Stimulated activated CD8-positive, alpha-beta memory T cell treated with anti-CD3 and anti-CD28 coated beads, Interleukin-7, amount 100 ng/mL, for 4 hours (primary cell): Measurements from ENCODE around the gene PIAS1.
A peak's percentile ranks its signal among the peaks of the same experiment; 100 is the strongest.
"Not testable (repeated sequence)": the region's sequence is repeated elsewhere in the genome, so short reads cannot be mapped to it uniquely, and the experiment has no call there.

ENCODE experiments used
- DNase-seq, 2 donors: peaks; one replicate each; pipeline ENCODE4 v3.0.0-alpha.2; 2020; ENCODE audit warnings: low read depth in 2 of 2

The PIAS1 gene

DNA sequence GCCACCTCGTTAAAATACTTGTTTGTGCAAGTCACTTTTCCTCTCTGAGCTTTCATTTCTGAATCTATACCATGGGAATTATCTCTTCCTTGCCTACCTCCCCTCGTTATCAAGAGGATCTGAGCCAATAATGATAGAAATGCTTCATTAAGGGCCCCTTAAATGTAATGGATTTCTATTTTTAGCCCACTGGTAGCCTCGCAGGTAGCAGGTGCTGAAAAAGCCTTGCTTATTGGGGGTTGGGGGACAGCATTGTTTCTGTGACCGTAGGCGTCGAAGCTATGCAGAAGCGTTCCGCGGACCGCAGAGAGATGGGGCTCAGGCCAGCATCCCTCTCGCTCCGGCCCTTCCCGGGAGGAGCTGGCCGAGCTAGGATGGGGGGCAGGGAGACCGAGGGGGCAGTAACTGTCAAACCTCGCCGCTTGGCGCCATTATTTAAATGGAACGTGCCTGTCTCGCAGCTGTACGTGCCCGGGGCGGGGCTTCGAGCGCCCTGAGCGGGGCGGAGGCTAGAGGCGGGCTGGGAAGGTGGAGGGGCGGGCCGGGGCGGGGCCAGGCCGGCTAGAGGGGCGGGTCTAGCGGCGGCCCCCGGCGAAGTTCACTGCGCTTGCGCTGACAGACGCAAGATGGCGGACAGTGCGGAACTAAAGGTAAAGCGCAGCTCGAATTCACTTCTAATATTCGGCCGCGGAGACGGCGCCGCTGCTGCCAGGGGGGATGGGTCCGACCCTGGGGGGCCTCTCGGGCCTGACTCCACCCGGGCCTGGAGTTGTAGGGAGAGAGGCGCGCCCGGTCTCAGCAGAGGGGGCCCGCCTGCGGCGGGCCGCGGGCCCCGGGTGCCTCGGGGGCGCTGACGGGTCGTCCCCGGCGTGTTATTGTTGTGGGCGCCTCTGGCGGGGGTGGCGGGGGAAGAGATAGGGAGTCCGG, at the start of gene PIAS1:
PIAS1 (plus strand) TSS at position 615 of the 927 bp plus-strand sequence; CDS start at position 627, 12 bp downstream.
- DNase-seq: peak; percentile 89 to 92

GRCh38 chr15:68007642-68008041, 46.5 kb upstream of the PIAS1 start:
- not testable (repeated sequence) for DNase-seq

GRCh38 chr15:68010361-68011153, 43.6 kb upstream of the PIAS1 start:
- no peak for DNase-seq

DNA sequence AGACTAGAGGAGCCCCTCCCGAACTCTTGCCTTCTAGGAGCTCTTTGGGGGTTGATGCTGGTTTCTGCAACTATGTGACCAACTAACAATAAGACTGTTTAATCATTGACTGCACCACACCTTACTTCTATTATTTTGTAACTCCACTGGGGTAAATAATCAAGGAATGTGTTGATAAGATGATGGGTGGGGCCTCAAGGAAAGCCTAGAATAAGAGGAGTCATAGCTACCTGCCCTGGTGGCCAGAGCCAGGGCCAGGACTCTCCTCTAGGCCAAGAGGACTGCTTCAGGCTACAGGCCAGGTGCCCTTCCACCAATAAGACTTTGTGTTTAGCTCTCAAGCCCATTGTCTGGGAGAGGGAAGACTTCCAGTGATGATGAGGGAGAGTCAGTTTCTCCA, 41.2 kb upstream of the PIAS1 start:
- DNase-seq: no peak

DNA sequence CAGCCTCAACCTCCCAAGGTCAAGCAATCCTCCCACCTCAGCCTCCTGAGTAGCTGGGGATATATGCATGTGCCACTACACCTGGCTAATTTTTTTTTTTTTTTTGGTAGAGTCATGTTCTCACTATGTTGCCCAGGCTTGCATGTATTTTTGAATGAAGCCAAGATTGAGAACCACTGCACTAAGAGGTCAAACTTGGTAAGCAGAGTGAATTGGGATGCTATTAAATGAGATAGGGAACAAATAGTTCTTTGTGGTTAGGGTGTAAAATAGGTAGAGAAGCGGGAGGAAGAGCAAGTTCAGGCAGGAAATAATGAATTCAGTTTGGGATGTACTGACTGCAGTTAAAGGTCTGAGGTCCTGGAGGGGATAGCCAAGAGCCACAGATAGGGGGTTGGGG, 39.9 kb upstream of the PIAS1 start:
- DNase-seq: no peak

- DNase-seq: no peak
These were observed 38.9 kb upstream of the PIAS1 start for GRCh38 chr15:68015244-68015643.

DNA sequence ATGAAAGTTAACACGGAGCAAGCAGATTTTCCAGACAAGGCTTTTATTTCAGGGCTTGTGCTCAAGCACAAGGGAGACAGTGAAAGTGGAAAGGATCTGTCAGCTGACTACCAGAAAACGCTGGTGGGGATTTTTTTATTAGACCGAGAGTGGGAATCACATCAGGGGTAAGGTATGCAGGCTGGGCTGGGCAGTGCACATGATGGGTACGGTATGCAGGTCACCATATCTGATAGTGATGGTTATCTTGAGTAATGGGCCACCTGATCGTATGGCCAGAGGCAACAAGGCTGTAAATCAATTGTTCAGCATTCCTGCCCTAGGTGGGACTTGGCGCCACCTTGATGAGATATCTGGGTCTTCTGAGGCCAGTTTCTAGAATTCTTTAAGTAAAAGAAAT, 36.9 kb upstream of the PIAS1 start:
- DNase-seq: no peak

- no peak for DNase-seq
These were observed 35.2 kb upstream of the PIAS1 start for GRCh38 chr15:68018797-68019444.

DNA sequence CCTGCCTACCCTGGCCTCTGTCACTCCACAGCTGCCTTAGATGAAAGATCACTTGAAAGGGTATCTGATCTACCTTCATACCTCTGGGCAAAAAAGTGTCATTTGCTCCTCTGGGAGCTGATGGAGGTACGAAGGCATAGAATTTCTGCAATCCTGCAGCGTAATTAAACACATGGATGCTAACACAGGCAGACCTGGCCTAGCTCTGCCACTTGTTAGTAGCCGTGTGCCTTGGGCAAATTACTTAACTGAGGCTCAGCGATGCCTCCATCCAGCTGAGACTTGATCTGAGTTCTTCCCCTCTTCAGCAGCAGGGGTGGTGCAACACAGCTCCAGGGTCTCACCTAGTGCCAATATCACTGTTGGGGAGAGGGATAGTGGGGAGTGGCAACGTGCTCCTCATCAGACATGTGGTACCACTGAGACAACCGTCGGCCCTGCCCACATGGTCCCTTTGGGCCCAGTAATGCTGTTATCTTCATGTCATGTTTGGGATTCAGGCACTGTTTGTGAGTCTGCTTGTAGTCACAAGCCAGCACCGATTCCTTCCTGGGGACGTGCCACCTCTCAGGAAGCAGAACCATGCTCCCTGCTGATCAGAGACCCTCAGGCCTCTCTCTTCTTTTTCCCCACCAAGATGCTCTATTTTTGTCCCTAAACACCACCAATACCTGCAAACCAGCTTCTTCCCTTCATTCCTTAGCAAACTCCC, 34.1 kb upstream of the PIAS1 start:
- no peak for DNase-seq

GRCh38 chr15:68020685-68021084, 33.4 kb upstream of the PIAS1 start:
- DNase-seq: no peak

- DNase-seq: no peak
These were observed 32.1 kb upstream of the PIAS1 start for GRCh38 chr15:68022061-68022460.

DNA sequence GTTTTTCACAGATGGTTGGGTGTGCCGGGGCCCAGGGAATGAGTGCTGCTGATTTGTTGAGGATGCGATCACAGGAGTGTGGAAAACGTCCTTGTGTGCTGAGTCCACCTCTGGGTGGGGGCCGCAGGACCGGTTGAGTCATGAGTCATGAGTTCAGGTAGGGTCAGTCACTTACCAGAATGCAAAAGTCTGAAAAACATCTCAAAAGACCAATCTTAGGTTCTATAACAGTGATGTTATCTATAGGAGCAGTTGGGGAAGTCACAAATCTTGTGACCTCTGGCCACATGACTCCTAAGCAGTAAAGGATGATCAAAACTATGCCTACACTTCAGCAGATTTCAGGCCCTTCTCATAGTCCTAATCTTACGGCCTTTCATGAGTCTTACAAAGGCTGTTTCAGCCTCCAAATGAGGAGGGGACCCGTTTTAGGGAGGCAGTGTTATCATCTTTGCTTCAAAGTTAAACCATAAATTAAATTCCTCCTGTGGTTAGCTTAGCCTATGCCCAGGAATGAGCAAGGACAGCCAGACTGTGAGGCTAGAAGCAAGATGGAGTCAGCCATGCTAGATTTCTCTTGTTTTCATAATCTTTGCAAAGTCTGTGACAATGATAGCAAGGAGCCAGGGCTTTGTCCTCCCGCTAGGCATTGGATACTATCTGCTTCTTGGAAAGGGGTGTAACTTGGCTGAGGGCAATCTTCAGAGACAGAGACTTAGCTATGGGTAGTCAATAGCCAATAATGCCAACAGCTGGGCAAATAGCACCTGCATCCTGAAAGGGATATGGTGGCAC, 30.6 kb upstream of the PIAS1 start:
- no peak for DNase-seq

GRCh38 chr15:68025835-68026424, 28.2 kb upstream of the PIAS1 start:
- DNase-seq: no peak

GRCh38 chr15:68027388-68027787, 26.7 kb upstream of the PIAS1 start:
- no peak for DNase-seq

DNA sequence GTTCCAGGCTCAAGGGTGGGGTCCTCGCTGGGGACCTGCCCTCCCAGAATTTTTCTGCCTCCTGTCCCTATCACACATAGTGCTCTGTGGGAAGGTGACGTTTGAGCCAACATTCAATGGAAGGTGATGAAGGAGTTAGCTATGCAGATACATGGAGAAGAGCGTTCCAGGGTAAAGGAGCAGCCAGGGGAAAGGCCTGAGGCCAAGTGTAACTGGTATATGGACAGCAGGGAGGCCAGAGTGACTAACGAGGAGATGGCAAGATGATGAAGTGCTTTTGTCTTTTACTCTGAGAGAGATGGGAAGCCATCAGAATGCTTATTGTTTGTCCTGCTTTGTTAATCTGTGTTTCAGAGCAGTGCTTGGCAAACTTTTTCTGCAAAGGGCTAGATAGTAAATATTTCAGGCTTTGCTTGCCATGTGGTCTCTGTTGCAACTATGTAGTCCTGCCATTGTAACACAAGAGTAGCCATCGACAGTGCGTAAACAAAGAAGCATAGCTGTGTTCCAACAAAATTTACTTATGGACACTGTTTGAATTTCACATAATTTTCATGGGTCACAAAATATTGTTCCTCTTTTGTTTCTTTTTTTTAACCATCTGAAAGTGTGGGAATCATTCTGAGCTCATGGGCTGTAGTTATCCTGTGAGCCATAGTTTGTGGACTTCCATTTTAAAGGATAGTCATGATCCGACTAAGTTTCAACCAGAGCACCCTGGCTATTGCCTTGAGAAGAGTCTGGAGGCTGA, 25.8 kb upstream of the PIAS1 start:
- no peak for DNase-seq

DNA sequence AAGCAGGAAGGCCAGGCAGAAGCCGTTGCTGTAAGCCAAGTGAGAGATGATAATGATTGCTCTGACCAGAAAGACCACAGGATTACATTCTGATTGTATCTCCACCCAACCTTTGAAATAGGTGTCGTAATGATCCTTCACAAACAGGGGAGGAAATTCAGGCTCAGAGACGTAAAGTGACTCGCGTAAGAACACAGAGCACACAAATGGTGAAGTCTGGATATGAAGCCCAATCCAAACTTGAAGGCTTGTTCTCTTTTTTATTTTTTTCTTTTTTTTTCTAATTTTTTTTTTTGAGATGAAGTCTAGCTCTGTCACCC, 25.3 kb upstream of the PIAS1 start:
- DNase-seq: no peak

DNA sequence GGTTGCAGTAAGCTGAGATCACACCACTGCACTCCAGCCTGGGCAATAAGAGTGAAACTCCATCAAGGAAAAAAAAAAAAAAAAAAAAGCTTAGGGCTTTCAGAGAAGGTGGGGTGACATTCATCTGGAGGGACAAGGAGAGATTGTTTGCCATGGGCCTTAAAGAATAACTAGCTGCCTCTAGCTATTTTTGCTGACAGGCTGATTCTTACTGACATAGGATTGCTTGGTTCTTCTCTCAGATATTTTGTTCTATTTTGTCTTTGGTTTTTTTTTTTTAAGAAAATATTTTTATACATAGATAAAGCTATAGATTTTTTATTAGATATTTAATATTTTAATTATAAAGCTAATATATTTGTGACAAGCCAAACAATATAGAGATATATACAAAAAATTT, 24.2 kb upstream of the PIAS1 start:
- DNase-seq: no peak

GRCh38 chr15:68031404-68031803, 22.7 kb upstream of the PIAS1 start:
- DNase-seq: no peak

DNA sequence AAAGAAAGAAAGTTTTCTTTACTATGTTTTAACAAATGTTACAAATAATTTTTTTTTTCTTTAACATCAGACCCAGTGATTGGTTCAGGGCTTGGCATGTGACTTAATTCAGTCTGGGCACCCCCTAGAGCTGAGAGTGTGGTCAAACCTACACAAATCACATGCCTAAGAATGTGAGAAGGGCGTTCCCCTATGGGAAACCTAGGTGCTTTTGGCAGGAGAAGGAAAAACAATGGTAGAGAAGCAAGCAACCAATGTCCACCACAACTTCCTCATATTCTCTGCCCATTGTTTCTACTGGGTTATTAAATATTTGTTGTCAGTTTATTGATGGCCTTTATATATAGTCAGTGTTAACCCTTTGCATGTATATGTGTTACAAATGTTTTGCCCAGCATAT, 21.4 kb upstream of the PIAS1 start:
- no peak for DNase-seq

DNA sequence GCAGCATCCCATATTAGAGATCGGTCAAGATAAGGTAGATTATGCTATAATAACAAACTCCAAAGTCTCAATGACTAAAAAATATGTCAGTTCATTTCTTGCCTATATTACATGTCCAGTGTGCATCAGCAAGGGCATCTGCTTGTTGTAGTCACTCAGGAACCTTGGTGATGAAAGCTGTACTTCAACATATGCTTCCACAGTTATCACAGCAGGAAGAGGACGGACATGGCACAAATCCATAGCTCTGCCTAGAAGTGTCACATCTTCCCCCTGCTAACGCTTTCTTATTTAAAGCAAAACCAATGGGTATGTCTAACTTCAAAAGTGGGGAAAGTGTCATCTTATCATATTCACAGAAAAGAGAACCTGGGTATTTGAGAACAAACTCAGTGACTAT, 20.0 kb upstream of the PIAS1 start:
- DNase-seq: no peak
